NCI-H1105 treated with DMSO at 0.1 percent for 48 hours (cell line): ENCODE measurements around the gene CFAP58.

Source experiments
- DNase-seq: peaks from one replicate; lab custom pipeline; 2025; lab: John Stamatoyannopoulos, UW

Gene CFAP58

DNA sequence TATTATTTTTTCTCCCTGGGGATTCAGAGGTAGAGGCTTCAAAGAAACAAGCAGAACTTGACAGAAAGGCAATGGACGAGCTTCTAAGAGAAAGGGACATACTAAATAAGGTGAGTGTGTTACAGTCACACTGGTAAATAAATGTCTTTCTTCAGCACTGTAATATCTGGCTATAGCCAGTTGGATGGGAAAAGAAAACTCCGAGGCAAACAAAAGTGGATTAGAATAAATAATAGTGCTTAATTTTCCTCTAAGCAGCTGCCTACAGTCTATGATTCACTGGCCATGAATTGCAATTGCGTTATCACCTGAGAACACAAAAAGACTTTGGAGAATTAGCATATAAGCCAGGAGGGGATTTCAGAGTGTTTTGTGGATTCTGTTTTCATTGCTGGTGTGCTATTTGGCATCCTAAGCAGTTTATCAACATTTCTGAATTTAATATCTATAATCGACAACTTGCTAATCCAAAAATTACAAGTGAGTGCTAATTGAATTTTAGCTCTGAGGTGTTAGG, 23.2 kb downstream of the CFAP58 start:
- no peak for DNase-seq

DNA sequence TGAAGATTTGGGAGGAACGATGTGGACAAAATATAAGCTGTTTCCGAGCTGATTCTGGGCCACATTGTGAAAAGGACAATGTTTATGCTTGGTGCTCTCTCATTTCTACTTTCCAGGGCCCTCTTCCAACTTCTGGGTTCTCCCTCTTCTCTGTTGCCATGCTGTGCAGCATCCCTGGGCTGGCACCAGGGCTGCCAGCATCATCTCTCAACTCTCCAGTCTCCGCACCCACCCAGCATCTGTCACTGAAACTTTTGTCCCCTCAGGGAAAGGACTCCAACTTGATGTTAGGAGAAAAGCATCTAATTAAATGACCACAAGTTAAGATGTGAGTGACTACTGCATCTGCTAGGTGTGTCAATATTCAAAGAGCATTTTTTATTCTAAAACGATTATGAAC, 26.7 kb downstream of the CFAP58 start:
- DNase-seq = no peak

DNA sequence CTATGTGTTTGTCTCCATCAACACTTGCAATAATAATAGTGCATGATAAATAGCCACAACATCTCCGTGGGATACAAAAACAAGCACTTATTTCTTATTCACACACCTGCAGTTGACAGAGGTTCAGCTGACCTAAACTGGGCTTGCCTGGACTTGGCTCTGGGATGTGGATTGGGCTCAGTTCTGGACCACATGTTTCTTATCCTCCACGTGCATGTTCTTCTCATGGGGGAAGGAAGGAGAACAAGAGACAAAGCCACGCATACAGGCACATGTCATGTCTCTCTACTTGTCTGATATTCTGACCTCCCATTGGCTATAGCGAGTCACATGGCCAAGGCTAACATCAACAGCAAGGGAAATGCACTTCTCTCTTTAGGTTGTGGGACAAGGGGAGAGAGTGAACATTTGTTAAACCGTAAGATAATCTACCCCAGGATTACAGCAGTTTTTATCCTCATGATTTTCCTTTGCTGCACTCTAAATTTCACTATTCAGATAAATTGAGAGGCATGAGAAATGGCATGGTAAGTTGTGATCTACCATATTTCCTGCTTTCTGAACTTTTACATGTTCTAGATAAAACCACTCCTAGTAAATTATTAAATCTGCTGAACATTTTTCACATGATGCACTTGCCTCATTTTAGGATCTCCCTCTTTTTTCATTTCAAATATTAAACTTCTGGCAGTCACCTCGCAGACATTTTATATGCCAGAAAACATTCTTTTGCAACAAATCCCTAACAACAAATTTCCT, 33.7 kb downstream of the CFAP58 start:
- DNase-seq = no peak

DNA sequence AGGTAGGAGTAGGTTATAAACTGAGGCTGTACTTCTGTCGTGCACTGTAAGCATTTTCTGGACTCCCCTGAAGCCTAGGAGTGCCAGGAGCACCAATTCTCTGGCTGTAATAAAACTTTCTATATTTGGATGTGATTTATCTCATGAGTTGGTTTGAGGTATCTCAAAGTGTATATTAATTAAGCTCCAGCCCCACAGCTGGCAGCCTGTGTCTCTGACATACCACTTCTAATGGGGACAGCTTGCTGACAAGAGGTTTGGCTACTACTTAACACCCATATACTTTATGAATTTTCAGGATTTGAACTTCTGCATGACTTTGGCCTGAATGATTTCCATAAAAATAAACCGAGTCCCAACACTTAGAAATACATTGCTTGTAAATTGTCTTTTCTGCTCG, 35.2 kb downstream of the CFAP58 start:
- DNase-seq = no peak

DNA sequence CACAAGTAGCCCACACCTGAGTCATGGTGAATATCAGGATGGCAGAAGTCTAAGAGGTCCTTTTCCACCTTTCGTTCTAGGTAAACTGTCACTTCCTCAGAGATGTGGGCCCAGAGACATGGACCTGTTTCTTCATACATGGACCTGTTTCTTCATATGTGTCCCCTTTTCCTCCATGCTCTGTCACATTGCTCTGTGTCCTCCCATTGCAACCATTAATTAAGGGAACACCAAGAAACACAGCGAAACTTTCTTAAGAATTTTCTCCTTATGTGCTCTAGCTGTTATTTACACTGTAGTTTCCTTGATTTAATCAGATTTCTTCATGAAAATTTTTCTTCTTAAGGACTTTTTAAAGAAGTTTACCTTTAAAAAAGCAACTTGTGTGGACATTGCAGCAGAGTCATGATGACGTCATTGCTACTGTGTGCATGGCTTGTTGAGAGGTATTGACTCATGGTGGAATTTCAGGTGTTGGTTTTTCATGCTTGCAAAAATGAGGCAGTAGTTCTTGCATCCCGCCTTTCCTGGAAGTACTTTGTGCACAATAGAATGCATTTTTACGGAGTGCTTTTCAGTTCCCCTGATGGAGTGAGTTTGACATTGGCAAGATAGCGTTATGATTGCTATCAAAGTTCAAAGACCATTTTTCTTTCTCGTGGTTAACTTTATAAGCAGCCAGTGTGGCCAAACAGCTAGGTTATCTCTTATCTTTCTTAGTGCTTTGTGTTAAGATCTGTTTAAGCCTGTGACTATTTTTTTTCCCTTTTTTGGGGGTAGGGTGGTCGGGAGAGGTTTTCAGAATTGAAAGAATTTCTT, 37.7 kb downstream of the CFAP58 start:
- no peak for DNase-seq

DNA sequence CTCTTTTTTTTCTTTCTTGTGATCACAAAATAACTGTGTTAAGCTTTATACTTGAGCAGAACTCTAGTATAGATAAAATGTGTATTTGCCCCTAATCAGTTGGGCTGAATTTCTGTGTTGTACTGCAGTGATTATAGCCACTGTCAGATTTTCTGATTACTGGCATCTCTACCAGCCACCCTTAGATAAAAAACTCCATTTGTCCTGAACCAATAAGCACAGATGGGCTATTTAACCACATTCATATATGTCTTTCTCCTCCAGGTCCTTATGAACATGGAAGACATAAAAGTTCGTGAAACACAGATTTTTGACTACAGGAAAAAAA, 38.3 kb downstream of the CFAP58 start:
- no peak for DNase-seq

DNA sequence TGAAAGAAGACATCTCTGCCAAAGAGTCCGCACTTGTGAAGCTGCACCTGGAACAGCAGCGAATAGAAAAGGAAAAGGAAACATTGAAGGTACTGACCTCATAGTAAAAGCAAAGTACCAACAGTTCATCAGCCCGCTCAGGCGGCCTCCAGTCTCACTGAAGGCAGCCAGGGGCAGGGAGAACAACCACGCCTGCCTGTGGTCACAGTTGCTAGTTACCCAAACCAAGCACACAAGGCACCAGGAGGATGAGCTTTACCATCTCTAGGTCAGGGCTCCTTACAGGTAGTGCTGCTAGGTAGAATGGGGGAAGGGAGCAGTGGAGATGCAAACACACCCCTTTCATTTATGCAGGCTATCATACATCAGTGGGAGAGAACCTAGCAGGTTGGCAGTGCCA, 39.8 kb downstream of the CFAP58 start:
- DNase-seq = no peak

DNA sequence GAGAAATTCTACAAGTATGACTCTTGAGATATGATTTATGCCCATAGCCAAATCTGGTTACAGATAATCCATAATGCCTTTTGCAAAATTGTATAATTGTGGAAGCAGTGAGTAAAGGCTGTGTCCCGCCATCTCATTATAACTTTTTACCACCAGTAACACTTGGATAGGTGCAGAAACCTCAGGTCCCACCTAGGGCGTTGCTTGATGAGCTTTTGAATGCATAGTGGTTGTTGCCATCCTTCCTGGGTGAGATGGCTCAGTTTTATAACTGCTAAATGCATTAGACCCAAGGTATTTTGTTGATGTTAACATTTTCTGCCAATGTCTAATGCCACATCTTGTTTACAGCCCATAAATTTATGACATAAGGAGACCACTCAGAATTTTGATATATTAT, 42.9 kb downstream of the CFAP58 start:
- DNase-seq = no peak

DNA sequence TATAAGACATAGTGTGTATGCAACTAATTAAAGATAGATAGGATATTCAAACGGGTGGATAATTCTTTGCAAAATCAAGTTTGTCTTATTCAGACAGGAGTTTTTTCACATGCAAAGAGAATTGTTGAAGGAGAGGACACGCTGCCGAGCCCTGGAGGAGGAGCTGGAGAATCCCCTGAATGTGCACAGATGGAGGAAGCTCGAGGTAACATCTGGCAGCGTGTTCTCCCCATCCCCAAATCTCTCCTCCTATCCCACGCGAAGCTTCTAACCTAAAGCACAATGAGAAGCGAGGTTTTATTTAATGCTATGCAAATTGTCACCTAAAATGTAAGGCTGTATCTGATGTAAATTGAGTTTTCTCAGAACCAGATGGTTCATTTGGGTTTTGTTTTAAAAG, 50.0 kb downstream of the CFAP58 start:
- DNase-seq = no peak

DNA sequence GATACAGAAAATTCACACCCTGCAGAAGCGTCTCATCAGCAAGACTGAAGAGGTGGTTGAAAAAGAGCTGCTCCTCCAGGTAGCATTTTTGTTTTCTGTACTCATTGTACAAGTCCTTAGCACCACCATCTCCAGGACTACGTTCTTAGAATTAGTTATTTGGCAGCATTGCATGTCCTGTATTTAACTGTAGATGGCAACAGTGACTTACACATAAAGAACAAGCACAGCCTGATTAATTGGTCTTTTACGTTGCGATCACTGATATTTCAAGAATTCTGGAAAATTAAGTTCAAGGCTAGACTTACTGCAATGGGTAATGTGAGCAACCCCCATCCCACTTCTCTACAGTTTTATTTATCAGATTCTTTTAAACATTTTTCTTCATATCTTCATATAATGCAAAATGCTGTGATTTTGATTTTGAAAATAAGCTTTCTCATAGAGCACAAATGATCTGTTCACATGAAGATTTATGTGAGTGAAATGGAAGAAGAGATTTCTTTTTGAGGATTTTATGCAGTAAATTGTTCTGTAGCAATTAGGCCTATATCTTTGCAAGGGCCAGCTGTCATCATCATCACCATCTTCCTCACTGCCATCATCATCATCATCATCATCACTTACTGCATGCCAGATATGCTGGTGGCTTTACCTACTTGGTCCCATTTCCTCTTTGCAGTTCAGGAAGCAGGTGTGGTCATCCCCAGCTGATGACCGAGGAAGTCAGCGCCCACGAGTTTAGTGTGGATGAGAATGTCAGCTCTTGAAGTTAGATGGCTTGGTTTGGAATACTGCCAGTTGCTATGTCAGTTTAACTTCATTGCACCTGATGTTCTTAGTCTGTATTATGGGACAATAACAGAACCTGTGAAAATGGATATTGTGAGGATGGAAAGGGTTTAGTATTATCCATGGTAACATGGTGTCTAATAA, 53.4 kb downstream of the CFAP58 start:
- peak; percentile 17 for DNase-seq

DNA sequence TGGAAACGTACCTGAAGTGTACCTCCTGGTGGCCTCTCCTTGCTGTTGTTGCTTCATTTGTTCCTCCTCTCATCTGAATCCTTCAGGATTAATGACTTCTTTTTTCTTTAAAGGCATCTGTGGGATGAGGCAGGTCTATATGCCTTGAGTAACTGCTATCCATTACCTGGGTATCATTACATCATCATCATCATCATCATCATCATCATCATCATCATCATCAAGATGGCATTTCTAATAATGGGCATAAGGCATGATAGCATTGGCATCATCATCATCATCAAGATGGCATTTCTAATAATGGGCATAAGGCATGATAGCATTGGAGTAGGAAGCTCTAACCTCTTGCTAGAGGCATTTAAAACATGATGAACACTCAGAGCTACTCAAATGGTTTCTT, 59.9 kb downstream of the CFAP58 start:
- no peak for DNase-seq

DNA sequence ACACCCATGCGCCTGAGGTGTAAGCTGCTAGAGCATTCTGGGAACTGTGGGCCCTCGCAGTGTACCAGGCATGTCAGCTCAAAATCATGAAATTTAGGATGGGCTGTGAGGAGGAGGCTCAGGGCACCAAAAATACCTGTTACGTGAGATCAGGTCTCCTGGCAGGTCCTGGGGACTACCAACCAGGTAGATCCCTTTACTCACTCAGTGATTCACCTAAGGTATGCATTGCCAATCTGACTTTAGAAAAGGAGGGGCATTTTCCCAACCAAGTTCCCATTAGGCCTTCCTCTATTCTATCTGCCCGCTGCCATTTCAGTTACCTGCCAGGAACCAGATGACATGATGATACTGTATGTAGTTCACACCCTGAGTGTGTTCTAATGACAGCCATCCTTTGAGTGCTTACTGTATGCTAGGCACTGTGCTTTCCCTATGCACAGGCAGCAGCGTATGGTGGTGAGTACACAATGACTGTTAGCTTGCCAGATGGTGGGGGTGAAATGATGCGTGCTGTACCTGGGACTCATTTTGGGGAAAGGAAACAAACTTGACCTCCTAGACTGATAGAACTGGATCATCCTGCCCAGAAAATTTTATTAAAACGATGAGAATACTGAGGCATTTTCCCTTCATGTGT, 62.0 kb downstream of the CFAP58 start:
- no peak for DNase-seq

DNA sequence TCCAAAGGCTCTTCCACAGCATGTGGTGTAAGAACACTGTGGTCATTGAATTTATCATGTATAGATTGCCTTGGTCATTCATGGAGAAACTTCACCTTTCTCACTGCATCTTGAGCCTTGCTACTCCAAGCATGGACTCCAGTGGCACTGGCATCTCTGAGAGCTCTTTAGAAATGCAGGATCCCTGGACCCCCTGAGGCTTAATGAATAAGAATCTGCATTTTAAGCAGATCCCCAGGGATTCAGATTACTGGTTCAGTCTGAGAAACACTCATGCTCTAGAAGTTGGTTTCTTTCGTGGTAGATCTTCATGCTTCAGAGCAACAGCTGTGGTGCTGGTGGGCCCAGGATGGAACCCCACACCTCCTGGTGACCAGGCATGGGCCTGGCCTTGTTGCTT, 63.2 kb downstream of the CFAP58 start:
- DNase-seq = no peak

DNA sequence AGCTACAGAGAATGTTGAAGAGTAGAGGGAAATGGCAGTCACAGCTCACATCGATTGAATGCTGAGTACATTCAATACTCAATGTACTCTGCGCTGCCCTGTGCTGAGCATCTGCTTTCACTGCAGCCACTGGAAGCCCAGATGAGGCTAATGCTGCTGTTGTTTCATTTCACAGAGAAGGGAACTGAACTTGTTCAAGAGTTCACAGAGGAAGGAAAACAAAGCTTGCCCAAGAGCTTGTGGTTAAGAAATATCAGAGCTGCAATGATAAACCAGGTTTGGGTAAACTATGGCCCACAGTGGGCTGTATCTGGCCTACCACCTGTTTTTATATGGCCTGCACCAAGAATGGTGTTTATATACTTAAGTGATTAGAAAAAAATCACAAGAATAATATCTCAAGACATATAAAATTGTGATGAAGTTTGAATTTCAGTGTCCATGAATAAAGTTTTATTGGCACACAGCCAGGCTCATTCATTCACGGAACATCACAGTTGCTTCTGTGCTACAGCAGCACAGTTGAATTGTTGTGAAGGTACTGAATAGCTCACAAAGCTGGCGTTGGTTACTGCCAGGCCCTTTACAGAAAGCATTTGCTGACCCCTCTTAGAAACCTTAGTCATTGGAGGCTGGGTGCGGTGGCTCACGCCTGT, 64.1 kb downstream of the CFAP58 start:
- no peak for DNase-seq

DNA sequence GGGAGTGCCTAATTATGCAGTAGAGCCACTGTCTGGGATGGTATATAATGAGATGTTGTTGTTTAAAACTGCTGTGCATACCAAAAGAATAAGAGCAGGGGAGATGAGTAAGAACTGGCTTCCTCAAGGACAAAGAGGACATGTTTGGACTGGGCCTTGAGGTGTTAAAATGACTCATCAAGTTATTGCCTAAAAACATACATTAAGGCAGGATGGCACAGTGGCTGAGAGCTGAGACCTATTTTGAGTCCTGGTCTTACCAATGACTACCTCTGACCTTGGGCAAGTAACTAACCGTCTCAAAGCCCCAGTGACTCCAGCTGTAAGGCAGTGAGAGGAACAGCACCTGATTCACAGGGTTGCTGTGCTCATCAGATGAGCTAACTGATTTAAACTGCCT, 71.1 kb downstream of the CFAP58 start:
- no peak for DNase-seq

DNA sequence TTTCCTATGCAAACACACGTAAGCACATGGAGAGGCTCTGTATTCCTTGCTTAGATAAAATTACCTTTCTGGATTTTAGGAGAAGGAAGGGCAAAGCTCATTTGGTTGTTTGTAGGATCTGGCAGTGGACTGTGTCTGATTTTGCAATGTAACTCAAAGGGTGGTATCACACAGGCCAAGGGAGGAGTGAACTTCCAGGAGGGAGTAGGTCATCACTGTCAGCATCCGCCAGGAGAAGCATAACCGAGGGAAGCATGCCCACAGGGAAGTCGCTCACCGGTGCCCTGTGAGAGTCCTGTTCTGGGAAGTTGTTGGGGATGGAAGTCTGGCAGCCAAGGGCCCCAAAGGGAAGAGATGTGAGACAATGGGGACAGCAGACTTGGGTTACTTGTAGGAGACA, 74.4 kb downstream of the CFAP58 start:
- DNase-seq = no peak

DNA sequence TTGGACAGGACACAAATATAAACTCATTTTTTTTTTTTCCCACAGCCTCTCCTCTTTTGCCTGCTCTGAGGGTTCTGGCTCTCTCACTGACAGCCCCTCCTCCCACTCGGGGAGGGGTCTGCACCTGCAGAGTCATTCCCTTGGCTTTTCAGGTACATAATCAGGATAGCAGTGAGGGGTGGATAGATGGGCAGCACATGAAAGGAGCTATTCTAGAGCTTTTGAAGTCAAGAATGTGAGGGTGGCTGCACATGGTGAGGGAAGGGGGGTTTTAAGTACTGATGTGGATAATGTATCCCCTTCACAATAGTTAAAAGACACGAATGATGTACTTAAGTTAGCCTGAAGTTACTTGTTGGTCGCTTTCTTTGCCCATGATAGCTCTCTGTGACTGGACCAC, 76.2 kb downstream of the CFAP58 start:
- no peak for DNase-seq

DNA sequence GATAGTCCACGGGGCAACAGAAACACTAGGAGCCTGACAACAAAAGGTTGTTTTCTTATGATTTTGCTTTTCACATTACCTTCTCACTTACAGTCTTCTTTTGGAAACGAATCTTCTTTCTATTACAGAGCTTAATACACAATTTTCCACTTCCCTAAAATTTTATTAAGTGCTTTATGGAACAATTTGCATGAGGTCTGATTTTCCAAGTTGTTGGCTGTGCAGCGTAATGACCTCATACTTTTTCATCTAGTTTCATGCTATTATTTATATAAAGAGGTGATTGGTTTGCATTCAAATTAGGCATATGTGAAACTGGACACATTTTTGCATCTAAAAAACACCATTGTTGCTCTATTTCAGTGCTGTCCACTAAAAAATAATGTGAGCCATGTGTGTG, 76.7 kb downstream of the CFAP58 start:
- DNase-seq = no peak

DNA sequence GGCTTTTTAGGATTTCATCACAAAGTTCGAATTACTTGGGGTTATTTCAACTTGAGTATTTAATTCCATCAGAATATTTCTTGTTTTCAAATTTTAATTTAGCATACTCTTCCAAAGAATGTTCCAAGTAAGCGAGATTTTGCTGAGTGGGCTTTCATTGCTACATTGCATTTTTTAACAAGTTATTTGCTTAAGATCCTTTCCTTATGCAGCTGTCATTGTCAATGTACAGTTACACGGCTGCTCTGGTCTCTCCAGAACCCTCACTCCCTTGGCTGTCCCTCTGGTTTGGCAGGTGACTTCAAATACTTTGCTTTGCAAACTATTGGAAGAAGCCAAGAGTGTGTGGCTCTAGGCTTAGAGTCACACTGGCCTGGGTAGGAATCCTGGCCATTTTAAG, 80.0 kb downstream of the CFAP58 start:
- no peak for DNase-seq

DNA sequence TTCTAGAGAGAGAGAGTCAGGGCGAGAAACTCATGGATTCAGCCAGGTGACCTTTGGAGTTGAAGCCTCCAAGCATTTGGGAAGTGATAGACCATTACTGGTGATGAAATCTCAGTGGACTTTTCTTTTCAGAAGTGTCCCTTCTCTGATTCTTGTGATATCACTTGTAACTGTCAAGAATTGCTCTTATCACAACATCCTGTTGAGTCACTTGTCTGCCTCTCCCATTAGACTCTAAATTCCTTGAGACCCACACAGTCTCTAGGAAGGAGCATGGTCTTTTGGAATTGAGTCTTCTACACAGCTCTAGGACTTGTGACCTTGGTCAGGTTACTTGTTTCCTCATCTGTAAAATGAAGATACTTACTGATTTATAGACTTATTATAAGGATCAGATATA, 81.0 kb downstream of the CFAP58 start:
- DNase-seq = no peak

DNA sequence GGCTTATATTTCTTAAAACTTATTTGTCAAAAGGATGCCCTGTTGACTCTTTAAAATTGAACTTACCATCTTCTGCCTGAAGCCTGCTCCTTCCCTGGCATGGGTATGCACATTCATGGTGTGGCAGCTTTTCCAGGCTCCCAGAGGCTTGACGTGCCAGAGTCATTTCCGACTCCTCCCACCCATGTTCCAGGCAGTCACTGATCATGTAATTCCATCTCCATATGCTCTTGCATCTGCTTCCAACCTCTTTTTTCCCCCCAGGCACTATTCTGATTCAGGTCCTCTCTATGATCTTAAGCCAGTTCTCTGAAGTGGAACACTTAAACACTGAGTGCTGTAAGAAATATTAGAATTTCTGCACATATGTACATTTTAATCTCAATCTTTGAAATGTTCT, 82.2 kb downstream of the CFAP58 start:
- no peak for DNase-seq
